Right ventricle myocardium inferior (tissue), 1 donor: Measurements from ENCODE around the gene SAMD10. TPM values are rescaled to one million over a fixed set of nuclear protein-coding genes. Genes with fewer than 3 reads are reported as not detected.
A peak's percentile ranks its signal among the peaks of the same experiment; 100 is the strongest.
"Not testable (repeated sequence)": the region's sequence is repeated elsewhere in the genome, so short reads cannot be mapped to it uniquely, and the experiment has no call there.

ENCODE experiments used
- ATAC-seq: fragments of 200-7000 bp; cut with Tn5 transposase; one replicate; pipeline ENCODE4 v1.9.1; 2020; ENCODE audit warnings: mild to moderate bottlenecking, moderate library complexity
- DNase-seq: peaks from one replicate; pipeline ENCODE4 v3.0.0; 2021; ENCODE audit errors: missing footprints
- intact Hi-C: fragments of 100-400 bp; cut with DNase I; formaldehyde crosslinking; loops from one replicate; pipeline ENCODE4 v1.11.0; 2022
- total RNA-seq: library from RNA; stranded (reverse); fragmentation: NEBNext Ultra II Directional; extraction: Animal tissue kit (Norgen Biotek cat#: 25700); gene quantifications from one replicate; pipeline ENCODE4 v1.2.1, GENCODE V29; 2021
- donor health status: DM: no; HTN: yes; CAD: no; lungs with severe emphysema.

The SAMD10 gene
- total RNA-seq, 1 donor from 2014 or later, result 5.7 TPM

DNA sequence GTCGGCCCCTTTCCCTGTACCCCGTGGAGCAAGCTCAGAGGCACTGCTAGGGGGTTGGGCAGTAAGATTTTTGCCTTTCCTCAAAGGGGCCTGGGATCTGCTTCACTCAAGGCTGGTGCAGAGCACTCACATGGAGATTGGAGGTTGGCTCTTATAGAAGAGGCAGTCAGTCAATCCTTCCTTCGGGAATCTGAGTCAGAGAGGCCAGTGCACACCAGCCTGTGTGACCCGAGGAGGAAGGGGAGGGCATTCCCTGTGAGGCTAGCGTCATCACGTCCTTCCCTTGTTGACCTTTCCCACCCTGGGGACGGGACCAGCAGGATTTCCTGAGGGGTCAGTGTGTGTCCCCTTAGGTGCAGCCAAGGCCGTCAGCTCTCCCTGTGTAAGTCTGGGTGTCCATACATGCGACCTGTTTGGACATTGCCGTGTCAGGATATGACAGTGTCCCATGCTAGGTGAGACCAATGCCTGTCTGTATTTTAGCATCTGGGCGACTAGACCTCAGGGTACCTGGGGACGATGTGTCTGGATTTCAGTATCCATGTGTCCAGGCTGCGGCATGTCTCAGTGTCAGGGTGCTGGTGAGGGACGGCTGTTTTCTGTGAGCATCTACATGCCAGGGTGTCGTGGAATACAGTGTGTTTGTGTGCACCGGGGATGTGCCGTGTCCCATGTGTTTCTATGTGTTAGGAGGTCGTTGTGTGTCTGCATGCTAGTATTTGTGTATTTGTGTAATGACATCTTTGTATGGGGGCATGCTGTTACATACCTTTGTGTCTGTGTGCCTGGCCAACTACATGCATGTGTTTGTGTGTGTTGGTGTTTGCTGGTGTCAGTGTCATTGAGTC, 6.9 kb downstream of the SAMD10 start:
- ATAC-seq (no peak), DNase-seq (no peak)
- intact Hi-C loops, result loop anchor here (2.0 to 10.0 kb wide), 4 partner anchors 64 to 434 kb away; partner anchors contain the start of gene GMEB2

DNA sequence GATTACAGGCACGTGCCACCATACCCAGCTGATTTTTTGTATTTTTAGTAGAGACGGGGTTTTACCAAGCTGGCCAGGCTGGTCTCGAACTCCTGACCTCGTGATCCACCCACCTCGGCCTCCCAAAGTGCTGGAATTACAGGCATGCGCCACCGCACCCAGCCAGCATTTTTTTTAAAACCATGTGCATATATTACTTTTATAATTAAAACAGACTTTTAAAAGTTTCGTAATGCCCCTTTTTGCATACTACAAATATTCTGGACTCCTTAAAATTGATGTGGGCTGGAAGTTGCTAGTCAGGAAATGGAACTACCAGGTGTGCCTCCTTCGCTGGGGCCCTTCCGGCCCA, 7.5 kb downstream of the SAMD10 start:
- intact Hi-C loops, result loop anchor here (2.0 to 10.0 kb wide), 4 partner anchors 63 to 433 kb away; partner anchors contain the start of gene GMEB2
- not testable (repeated sequence) for DNase-seq, ATAC-seq

DNA sequence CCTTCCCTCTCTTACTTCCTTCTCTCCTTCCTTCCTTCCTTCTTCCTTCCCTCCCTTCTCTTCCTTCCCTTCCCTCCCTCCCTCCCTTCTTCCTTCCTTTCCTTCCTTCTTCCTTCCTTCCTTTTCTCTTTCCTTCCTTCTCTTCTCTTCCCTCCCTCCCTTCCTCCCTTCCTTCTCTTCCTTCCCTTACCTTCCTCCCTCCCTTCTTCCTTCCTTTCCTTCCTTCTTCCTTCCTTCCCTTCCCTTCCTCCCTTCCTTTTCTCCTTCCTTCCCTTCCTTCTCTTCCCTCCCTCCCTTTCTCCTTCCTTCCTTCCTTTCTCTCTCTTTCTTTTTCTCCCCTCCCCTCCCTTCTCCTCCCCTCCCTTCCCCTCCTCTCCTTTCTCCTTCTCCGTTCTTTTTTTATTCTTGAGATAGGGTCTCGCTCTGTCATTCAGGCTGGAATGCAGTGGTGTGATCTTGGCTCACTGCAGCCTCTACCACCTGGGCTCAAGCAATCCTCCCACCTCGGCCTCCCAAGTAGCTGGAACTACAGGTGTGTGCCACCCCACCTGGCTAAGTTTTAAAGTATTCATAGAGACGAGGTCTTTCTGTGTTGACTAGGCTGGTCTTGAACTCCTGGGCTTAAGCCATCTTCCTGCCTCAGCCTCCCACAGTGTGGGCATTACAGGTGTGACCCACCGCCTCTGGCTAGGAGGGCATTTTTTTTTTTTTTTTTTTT, 8.6 kb downstream of the SAMD10 start:
- intact Hi-C loops, result loop anchor here (5.0 to 10.0 kb wide), 2 partner anchors 196 to 344 kb away; partner anchors contain the start of gene GMEB2
- ATAC-seq, result no peak
- DNase-seq, result no peak

DNA sequence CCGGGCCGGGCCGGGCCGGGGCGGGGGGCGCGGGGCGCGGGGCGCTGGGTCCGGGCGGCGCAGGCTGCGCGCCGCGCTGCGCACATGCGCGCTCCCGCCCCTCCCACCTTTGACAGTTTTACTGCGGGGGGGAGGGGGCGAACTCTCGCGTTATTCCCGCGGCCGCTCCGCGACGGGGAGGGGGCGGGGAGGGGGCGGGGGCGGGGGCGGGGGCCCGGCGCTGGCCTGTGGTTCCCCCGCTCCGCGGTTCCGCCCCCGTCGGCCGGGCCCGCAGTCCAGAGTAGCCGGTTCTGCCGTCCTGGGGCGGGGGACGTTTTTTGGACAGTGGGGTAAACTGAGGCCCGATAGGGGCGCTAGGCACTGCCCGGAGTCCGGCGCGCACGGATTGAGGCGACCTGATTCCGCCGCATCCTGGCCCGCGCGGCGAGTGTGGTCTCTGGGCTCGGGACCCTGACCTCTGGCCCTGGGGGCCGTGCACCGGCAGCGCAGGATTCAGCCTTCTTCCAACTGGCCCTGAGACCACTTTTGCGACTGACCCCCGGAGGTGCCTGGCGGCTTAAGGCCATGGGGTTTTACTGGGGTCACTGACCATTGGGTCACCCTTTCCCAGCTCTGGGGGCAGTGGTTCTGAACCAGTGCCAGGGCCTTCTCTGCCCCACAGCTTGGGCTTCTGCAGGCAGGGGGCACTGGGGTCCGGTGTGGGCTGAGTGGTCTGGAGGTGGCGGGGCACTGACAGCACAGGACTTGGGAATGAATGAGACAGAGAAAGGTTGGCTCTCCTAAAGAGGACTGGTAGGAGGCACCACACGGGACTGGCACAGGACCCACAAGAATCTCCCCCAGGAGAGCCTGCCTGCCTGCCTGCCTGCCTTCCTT, 9.4 kb downstream of the SAMD10 start, which contains the start of gene ZNF512B:
ZNF512B (minus strand) TSS at position 93 of the 876 bp plus-strand sequence. CDS start 1,980 bp downstream, outside the sequence.
- peak; percentile 53 for ATAC-seq
- DNase-seq, result peak; percentile 76
- intact Hi-C loops, result loop anchor here (5.0 to 10.0 kb wide), 2 partner anchors 195 to 343 kb away; partner anchors contain the start of gene GMEB2

DNA sequence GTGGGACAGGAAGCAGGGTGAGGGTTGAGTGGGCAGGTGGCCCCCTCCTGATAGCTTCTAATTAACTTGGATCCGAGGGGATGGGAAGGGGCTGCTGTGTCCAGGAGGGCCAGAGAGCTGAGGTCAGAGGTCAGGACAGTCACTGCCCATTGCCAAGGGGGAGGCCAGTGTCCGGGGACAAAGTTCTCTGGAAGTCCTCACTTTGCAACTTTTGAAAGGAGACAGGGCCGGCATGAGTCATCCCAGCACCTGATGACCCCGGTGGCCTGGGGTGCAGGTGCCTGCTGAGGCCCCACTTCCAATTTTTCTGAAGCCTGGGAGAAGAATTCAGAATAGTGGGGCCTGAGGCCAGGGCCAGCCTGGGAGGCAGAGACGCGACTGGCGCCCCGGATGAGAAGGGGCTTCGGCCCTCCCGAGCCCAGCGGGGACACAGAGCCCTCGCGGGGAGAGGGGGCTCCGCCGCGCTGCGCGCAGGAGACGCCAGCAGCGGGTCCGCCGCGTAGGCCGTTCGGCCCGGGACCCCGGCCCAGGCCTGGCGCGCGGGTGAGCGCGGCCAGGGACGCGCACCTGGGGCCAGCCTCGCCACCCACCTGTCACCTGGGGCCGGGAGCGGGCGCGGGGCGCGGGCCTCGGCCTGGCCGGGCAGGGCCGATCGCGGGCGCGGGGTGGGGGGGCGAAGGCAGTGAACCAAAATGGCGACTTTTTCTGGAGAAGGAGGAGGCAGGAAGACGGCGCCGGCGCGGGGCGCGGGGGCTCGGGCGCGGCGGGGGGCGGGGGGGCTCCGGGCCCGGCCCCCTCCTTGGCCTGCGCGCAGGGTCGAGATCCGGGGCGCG, 10.3 kb downstream of the SAMD10 start:
- peak; percentile 53 for DNase-seq
- intact Hi-C loops, result no loop called here
- ATAC-seq, result no peak

DNA sequence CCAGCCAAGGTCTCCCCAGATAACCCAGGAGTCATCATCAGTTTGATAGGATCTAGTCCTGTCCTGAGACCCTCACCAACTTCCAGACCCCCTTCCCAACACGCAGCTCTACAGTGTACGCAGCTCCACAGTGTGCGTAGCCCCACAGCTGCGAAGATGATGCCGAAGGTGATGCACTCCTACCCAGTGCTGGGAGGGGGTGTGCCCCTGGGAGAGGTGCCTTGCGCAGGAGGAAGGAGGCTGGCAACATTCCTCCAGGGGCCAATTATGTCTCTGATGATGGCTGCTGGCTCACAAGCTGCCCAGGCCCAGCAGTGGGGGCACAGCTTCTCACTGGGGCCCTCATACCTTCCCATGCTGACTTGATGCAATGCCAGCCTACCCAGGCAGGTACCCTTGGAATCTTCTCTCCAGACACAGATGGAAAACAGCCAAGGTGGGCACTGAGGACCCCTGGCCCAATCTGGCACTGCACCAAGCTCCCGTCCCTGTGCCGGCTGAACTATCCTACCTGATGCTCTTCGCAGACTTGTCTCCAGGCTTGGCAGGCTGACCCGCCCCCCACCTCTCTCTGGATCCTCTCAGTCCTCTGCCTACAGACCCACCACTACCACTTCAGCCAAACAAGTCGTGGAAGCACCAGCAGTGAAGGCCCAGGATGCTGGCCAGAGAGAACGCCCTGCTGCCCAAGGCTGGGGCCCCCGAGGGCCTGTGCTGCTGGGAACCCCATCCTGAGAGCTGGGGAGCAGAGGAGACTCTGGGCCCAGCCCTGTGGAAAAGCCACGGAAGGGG, 11.1 kb downstream of the SAMD10 start:
- DNase-seq (peak; percentile 37), ATAC-seq (no peak)
- intact Hi-C loops, result no loop called here

DNA sequence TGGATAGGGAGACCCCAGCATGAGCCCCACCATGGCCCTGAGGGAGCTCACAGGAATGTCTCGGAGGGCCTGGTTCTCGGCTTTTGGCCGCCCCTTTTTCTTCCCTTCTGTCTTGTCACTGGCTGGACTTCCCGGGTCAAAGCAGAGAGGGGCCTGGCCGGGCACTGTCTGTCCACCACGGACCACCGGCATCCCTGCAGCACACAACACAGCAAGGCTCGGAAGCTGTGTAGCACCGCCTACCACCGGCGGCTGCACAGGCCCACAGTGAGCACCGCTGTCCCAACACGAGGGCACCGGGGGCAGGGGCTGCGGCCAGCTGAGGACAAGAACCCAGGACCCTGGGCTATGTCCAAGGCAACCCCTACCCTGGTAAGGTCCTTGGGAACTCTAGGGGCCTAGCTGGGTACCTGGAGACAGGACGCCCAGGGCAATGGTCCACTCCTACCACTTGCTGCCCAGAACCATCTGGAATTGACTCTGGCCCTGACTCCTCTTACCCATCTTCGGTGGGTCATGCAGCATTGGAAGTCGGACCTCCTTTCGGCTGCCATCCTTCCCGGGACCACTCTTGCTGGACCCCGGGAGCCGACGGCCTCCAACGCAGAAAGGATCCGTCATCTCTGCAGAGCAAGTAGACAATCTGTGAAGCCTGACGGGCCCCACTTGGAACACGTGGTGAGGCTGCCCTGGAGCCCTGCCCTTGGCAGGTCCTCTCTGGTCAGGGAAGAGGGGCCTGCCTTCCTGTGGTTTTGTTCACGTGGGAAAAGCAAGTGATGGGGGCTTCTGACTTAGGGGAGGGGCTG, 11.9 kb downstream of the SAMD10 start:
- peak; percentile 57 for DNase-seq
- intact Hi-C loops, result no loop called here
- ATAC-seq, result no peak

DNA sequence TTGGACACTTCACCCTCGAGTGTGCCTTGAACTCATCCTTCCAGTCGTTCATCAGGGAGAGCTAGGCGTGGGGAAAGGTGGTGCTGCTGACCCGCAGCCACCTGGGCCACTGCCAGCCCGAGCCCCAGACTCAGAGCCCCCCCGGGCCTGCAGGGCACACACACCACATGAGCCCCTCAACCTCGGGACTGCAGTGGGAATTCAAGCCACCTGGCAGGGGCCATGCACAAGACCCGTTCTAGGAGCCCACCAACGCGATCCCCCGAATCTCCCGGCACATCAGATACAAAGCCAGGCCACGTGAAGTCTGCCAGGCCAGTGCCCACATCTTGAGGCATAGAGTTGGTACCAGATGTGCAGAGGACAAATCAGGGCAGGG, 12.5 kb downstream of the SAMD10 start:
- intact Hi-C loops, result no loop called here
- ATAC-seq (no peak), DNase-seq (peak; percentile 22)

DNA sequence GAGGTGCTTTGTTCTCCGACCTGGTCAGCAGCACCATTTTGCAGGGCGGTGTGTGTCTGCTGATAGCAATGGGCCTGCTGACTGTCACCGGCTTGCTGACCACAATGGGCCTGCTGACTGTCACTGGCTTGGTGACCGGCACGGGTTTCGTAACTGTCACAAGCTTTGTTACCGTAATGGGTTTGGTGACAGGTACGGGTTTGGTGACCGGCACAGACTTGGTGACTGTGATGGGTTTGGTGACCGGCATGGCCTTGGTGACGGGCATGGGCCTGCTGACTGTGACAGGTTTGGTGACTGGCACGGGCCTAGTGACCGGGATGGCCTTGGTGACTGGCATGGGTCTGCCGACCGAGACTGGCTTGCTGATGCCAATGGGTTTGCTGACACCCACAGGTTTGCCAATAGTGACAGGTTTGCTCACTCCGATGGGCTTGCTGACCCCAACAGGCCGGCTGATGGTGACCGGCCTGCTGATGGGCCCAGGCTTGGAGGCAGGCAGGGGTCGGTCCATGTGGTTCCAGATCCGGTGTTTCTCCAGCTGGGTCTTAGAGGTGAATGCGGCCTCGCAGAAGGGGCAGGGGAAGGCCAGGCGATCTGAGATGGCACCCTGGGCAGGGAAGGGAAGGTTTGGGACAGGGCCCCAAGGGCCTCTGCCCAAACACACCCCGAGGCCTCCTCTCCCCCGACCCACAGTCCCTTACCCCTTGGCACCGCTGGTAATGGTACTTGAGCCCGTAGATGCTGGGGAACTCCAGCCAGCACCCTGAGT, 13.1 kb downstream of the SAMD10 start:
- peak; percentile 30 for DNase-seq
- intact Hi-C loops, result no loop called here

DNA sequence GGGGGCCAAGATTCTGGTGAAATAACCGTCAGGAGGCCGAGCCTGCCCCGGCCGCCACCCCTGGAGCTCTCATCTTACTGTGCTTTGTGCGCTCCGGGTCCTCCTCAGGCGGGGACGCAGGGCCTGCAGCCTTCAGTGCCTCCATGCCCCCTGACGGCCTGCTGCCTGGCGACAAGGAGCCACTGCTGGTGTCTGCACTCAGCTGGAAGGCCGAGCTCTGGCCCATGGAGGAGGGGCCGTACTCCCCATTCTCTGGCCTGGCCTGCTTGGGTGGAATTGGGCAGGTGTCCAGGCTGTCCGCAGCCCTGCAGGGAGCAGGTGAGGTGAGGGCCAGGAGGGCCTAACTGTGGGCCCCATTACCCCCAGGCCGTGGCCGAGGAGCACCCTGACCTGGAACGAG, 15.0 kb downstream of the SAMD10 start:
- DNase-seq (peak; percentile 25), ATAC-seq (no peak)
- intact Hi-C loops, result no loop called here

More for the DNA sequence above, 13.1 kb downstream of the SAMD10 start:
- ATAC-seq, result no peak

DNA sequence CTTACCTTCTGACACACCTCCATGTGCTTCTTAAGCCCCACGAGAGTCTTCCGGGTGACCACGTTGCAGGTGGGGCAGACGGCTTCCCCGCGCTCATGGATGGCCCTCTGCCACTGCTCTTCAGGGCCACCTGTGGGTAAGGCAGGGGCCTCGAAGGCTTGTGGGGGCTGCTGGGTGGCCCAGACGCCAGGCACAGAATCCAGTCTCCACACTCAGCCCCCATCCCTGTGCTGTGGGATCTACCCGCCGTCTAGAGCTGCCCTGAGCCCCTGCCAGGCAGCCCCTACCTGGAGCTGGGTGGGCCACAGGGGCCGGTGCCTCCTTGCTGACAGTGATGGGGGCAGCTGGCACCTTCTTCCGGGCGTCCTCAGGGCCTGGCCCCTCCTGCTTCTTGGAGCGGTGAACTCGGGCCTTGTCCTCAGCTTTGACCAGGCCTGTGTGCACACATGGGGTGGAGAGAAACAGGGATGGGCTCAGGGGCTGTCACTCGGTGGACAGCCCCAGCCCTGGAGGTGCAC, 15.6 kb downstream of the SAMD10 start:
- peak; percentile 49 for DNase-seq
- ATAC-seq, result no peak
- intact Hi-C loops, result no loop called here

DNA sequence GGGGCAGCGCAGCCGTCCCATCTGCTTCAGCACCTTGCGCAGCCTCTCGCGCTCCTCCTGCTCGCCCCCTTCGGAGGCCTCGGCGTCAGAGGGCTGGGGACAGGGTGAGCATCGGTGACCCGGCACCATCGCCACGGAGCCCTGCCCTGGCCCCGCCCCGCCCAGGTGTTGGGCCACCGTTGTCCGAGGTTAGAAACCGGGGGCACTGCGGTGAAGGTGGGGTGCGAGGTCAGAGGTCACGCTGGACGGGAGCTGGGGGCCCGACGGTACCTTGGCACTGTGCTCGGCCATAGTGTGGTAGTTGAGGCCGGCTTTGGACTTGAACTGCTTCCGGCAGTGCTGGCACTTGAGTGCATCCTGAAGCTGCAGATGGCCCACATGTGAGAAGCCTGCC, 16.1 kb downstream of the SAMD10 start:
- intact Hi-C loops, result no loop called here
- DNase-seq, result no peak
- no peak for ATAC-seq

DNA sequence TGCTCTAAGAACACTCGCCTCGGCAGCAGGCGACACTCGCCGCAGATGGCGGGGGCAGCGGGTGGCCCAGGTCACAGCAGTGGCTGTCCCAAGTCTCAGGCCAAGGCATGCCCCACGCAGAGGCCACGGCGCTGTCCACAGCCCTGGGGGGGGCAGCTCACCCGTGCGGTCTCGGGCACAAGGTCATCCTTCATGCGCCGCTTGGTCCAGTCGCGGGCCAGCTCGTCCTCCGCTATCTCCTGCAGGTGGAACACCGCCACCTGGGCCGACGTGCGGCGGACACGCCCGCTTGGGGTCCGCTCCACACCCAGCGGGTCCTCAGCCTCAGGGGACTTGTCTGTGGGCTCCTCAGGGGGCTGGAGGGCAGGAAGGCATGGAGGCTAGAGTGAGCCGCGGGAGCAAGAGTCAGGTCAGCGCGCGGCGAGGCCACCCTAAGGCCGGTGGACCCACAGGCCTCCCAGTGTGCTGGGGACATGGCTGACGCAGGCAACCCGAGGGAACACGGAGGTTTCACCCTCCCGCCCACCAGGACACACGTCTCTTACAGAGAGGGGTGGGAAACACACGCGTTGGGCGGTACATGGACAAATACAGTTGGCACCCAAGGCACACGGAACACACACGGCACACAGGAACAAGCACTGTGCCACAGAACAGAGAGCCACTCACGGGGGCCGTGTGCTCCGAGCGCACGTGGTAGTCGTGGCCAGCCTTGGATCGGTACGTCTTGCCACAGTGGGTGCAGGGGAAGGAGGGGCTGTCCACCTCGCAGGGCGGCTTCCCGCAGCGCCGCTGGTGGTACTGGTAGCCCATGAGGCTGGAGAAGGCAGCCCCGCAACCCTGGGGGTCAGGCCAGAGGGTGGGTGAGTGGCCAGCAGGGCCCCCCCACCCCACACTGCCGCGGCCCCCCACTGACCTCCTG, 16.8 kb downstream of the SAMD10 start:
- intact Hi-C loops, result no loop called here
- ATAC-seq (no peak), DNase-seq (peak; percentile 67)

DNA sequence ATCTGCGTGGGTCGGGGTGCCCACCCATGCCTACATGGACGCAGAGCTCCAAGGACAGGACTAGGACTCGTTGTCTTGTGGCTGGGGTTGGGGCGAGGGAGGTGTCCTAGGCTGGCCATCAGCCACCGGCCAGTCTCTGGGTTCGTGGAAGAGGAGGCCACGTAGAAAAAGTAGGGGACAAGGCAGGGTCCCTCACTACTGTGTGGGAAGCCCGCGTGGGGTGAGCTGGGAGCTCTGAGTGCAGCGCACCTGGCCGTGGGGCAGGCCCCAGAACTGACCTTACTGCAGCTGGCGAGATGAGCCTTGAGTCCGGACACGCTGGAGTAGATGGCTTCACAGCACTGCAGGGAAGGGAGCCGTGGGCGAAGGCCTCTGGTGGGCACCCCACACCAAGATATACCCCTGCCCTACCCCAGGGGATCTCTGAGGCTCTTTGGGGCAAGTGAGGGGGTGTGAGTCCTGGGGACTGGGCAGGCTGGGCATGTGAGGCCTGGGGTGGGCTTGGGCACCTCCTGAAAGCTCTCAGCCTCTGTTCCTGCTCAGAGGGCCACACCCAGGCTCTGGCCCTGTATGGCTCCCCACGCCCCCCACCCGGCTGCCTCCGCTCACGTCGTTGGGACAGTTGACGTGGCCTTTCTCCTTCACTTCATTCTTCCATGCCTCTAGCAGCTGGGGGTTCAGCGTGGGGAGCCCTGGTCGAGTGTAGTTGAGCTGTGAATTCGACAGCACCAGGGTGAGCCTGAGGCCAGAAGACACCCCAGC, 17.6 kb downstream of the SAMD10 start:
- intact Hi-C loops, result no loop called here
- DNase-seq, result peak; percentile 33
- no peak for ATAC-seq
